KMS-11 (cell line): Measurements from ENCODE around the gene UNK.

ENCODE experiments used
- H2AFZ ChIP-seq: fragments of 200-600 bp; sonication (generic); 2 replicates; pipeline ENCODE4 v1.6.1; 2016; ENCODE audit warnings: antibody characterized with exemption, mixed run types, low read depth
- H3K27ac ChIP-seq: fragments of 200-600 bp; sonication (generic); 2 replicates; pipeline ENCODE4 v1.6.1; 2016; ENCODE audit warnings: mild to moderate bottlenecking, mixed run types
- H3K27me3 ChIP-seq: fragments of 200-600 bp; sonication (generic); 2 replicates; pipeline ENCODE4 v1.6.1; 2017; ENCODE audit warnings: mild to moderate bottlenecking, low read depth, mixed run types, moderate library complexity; ENCODE audit not compliant: insufficient read depth
- H3K36me3 ChIP-seq: fragments of 200-600 bp; sonication (generic); 2 replicates; pipeline ENCODE4 v1.6.1; 2017; ENCODE audit warnings: mild to moderate bottlenecking, mixed run types; ENCODE audit not compliant: insufficient read depth
- H3K4me1 ChIP-seq: fragments of 200-600 bp; sonication (generic); 2 replicates; pipeline ENCODE4 v1.6.1; 2016; ENCODE audit warnings: mild to moderate bottlenecking, low read depth, mixed run types; ENCODE audit not compliant: poor library complexity, severe bottlenecking
- H3K4me2 ChIP-seq: fragments of 200-600 bp; sonication (generic); 2 replicates; pipeline ENCODE4 v1.7.0; 2016; ENCODE audit warnings: mild to moderate bottlenecking, mixed run types
- H3K4me3 ChIP-seq: fragments of 200-600 bp; sonication (generic); IDR thresholded peaks from 2 replicates; pipeline ENCODE4 v1.6.1; 2017; ENCODE audit warnings: low read depth, low read length, mixed read lengths; ENCODE audit not compliant: insufficient read depth
- H3K79me2 ChIP-seq: fragments of 200-600 bp; sonication (generic); 2 replicates; pipeline ENCODE4 v1.6.1; 2016; ENCODE audit warnings: low read depth, mixed run types; ENCODE audit not compliant: insufficient read depth
- H3K9ac ChIP-seq: fragments of 200-600 bp; sonication (generic); 2 replicates; pipeline ENCODE4 v1.6.1; 2016; ENCODE audit warnings: mild to moderate bottlenecking, mixed run types
- H4K20me1 ChIP-seq: fragments of 200-600 bp; sonication (generic); 2 replicates; pipeline ENCODE4 v1.6.1; 2016; ENCODE audit warnings: mild to moderate bottlenecking, mixed run types; ENCODE audit not compliant: insufficient read depth
- CTCF ChIP-seq: fragments of 200-600 bp; sonication (generic); conservative IDR thresholded peaks from 2 replicates; pipeline ENCODE4 v1.6.1; 2017; ENCODE audit warnings: low read depth, mild to moderate bottlenecking, antibody characterized with exemption, low read length, moderate library complexity, mixed read lengths

The UNK gene

GRCh38 chr17:75740631-75741077 is 44.0 kb upstream of the UNK start:
- no peak overlapping the region for H2AFZ ChIP-seq
- no peaks in the 10 kb centered on the region for H3K36me3 ChIP-seq
- H3K4me2 ChIP-seq: no peak overlapping the region
- H3K4me3 ChIP-seq: no peak overlapping the region
- no peaks in the 10 kb centered on the region for H3K4me1 ChIP-seq
- no peak overlapping the region for H3K9ac ChIP-seq
- H3K27me3 ChIP-seq: peaks cover 24% of the 10 kb centered on the region
- no peaks in the 10 kb centered on the region for H4K20me1 ChIP-seq
- no peaks in the 10 kb centered on the region for H3K79me2 ChIP-seq
- no peak for TF ChIP-seq CTCF
- H3K27ac ChIP-seq: no peak overlapping the region

GRCh38 chr17:75742337-75742736 is 42.3 kb upstream of the UNK start:
- H3K4me1 ChIP-seq: no peaks in the 10 kb centered on the region
- no peak for TF ChIP-seq CTCF
- no peaks in the 10 kb centered on the region for H3K36me3 ChIP-seq
- peaks cover 24% of the 10 kb centered on the region for H3K27me3 ChIP-seq
- no peak overlapping the region for H2AFZ ChIP-seq
- H3K27ac ChIP-seq: no peak overlapping the region
- no peaks in the 10 kb centered on the region for H3K79me2 ChIP-seq
- no peaks in the 10 kb centered on the region for H4K20me1 ChIP-seq
- H3K4me3 ChIP-seq: no peak overlapping the region
- H3K9ac ChIP-seq: no peak overlapping the region
- no peak overlapping the region for H3K4me2 ChIP-seq

- TF ChIP-seq CTCF: no peak
- no peaks in the 10 kb centered on the region for H3K36me3 ChIP-seq
Measured at GRCh38 chr17:75743625-75744206, 40.9 kb upstream of the UNK start.

GRCh38 chr17:75748706-75749105 is 35.9 kb upstream of the UNK start:
- Histone ChIP-seq H3K36me3 (no peaks in the 10 kb centered on the region), H3K4me3 (no peak overlapping the region), H4K20me1 (no peaks in the 10 kb centered on the region), H3K4me2 (no peak overlapping the region), H3K9ac (no peak overlapping the region), H2AFZ (no peak overlapping the region), H3K27me3 (peaks cover 17% of the 10 kb centered on the region), H3K4me1 (peaks cover 11% of the 10 kb centered on the region), H3K27ac (no peak overlapping the region), H3K79me2 (no peaks in the 10 kb centered on the region)
- no peak for TF ChIP-seq CTCF

More at GRCh38 chr17:75743625-75744206, 40.9 kb upstream of the UNK start:
- Histone ChIP-seq H3K4me3 (no peak overlapping the region), H3K9ac (no peak overlapping the region), H3K27me3 (peaks cover 24% of the 10 kb centered on the region), H4K20me1 (no peaks in the 10 kb centered on the region), H2AFZ (no peak overlapping the region), H3K79me2 (no peaks in the 10 kb centered on the region), H3K4me2 (no peak overlapping the region), H3K4me1 (no peaks in the 10 kb centered on the region), H3K27ac (no peak overlapping the region)
